ENCODE results near the gene ZNHIT2. TPM values are rescaled to one million over a fixed set of nuclear protein-coding genes. Genes with fewer than 3 reads are reported as not detected.

The ZNHIT2 gene
- total RNA-seq, 1 donor from 2014 or later, result 11.4 TPM

- peaks cover 3% of the 10 kb centered on the region for H3K36me3 Mint-ChIP-seq
- DNase-seq (ENCODE audit: extremely low spot score, unreplicated experiment), result no peak
Observed at GRCh38 chr11:65072631-65072966, 44.9 kb downstream of the ZNHIT2 start.

GRCh38 chr11:65071907-65072630 lies 45.4 kb downstream of the ZNHIT2 start:
- Mint-ChIP-seq H3K27me3 (no peaks in the 10 kb centered on the region), H3K9me3 (no peaks in the 10 kb centered on the region), H3K36me3 (peaks cover 3% of the 10 kb centered on the region), H3K27ac (no peak overlapping the region), H3K4me3 (no peak overlapping the region), H3K4me1 (ENCODE audit: unreplicated experiment) (no peaks in the 10 kb centered on the region)
- no peak for TF ChIP-seq CTCF (conservative IDR thresholded peaks at IDR 0.05)
- DNase-seq (ENCODE audit: extremely low spot score, unreplicated experiment), result no peak

More at GRCh38 chr11:65072631-65072966, 44.9 kb downstream of the ZNHIT2 start:
- H3K9me3 Mint-ChIP-seq, result no peaks in the 10 kb centered on the region
- no peaks in the 10 kb centered on the region for H3K27me3 Mint-ChIP-seq
- H3K4me3 Mint-ChIP-seq, result no peak overlapping the region
- no peaks in the 10 kb centered on the region for H3K4me1 Mint-ChIP-seq (ENCODE audit: unreplicated experiment)
- no peak for TF ChIP-seq CTCF (conservative IDR thresholded peaks at IDR 0.05)
- no peak overlapping the region for H3K27ac Mint-ChIP-seq

- Mint-ChIP-seq H3K4me1 (ENCODE audit: unreplicated experiment) (no peaks in the 10 kb centered on the region), H3K27ac (no peak overlapping the region), H3K27me3 (no peaks in the 10 kb centered on the region), H3K4me3 (no peak overlapping the region), H3K36me3 (no peaks in the 10 kb centered on the region), H3K9me3 (no peaks in the 10 kb centered on the region)
- no peak for TF ChIP-seq CTCF (conservative IDR thresholded peaks at IDR 0.05)
- no peak for DNase-seq (ENCODE audit: extremely low spot score, unreplicated experiment)
Observed at GRCh38 chr11:65069217-65069616, 48.3 kb downstream of the ZNHIT2 start.

GRCh38 chr11:65067446-65067845 lies 50.1 kb downstream of the ZNHIT2 start:
- H3K4me1 Mint-ChIP-seq (ENCODE audit: unreplicated experiment), result no peaks in the 10 kb centered on the region
- H3K27me3 Mint-ChIP-seq, result no peaks in the 10 kb centered on the region
- no peak overlapping the region for H3K27ac Mint-ChIP-seq
- H3K9me3 Mint-ChIP-seq, result no peaks in the 10 kb centered on the region
- no peak overlapping the region for H3K4me3 Mint-ChIP-seq
- TF ChIP-seq CTCF (conservative IDR thresholded peaks at IDR 0.05), result no peak
- H3K36me3 Mint-ChIP-seq, result no peaks in the 10 kb centered on the region
- DNase-seq (ENCODE audit: extremely low spot score, unreplicated experiment), result no peak

GRCh38 chr11:65066805-65067291 lies 50.7 kb downstream of the ZNHIT2 start:
- DNase-seq (ENCODE audit: extremely low spot score, unreplicated experiment), result no peak
- no peak overlapping the region for H3K4me3 Mint-ChIP-seq
- no peaks in the 10 kb centered on the region for H3K9me3 Mint-ChIP-seq
- H3K27me3 Mint-ChIP-seq, result no peaks in the 10 kb centered on the region
- no peak overlapping the region for H3K27ac Mint-ChIP-seq
- H3K4me1 Mint-ChIP-seq (ENCODE audit: unreplicated experiment), result no peaks in the 10 kb centered on the region
- no peaks in the 10 kb centered on the region for H3K36me3 Mint-ChIP-seq
- TF ChIP-seq CTCF (conservative IDR thresholded peaks at IDR 0.05), result no peak

Small RNA genes within 50 kb of the gene (microRNA-seq; reads per million reads assigned to microRNA genes)
- 0.83 reads per million for gene MIR6751

Other genes starting within 250 kb of the ZNHIT2 start
- gene EHD1, start 239.1 kb downstream of the ZNHIT2 start, total RNA-seq (ENCODE audit: low replicate concordance), result 86.6 and 121 TPM in 2 replicates
- 26.8 and 30.8 TPM in 2 replicates for gene ATG2A, start 200.5 kb downstream of the ZNHIT2 start, total RNA-seq (ENCODE audit: low replicate concordance)
- 14.8 and 19.4 TPM in 2 replicates for gene PPP2R5B, start 193.0 kb downstream of the ZNHIT2 start, total RNA-seq (ENCODE audit: low replicate concordance)
- 0.85 TPM in 1 of 2 replicates, not detected in the other for gene GPHA2, start 181.8 kb downstream of the ZNHIT2 start, total RNA-seq (ENCODE audit: low replicate concordance)
- gene MAJIN, start 145.6 kb downstream of the ZNHIT2 start, total RNA-seq (ENCODE audit: low replicate concordance), result not detected in 2 replicates
- gene BATF2, start 120.7 kb downstream of the ZNHIT2 start, total RNA-seq (ENCODE audit: low replicate concordance), result 1.0 TPM in 2 replicates
- 63.0 and 65.8 TPM in 2 replicates for gene ARL2, start 103.5 kb downstream of the ZNHIT2 start, total RNA-seq (ENCODE audit: low replicate concordance)
- 21.3 and 25.3 TPM in 2 replicates for gene SNX15, start 90.3 kb downstream of the ZNHIT2 start, total RNA-seq (ENCODE audit: low replicate concordance)
- 16.7 and 21.9 TPM in 2 replicates for gene SAC3D1, start 76.5 kb downstream of the ZNHIT2 start, total RNA-seq (ENCODE audit: low replicate concordance)
- gene NAALADL1, start 59.1 kb downstream of the ZNHIT2 start, total RNA-seq (ENCODE audit: low replicate concordance), result 1.2 and 4.3 TPM in 2 replicates
- 18.7 and 39.3 TPM in 2 replicates for gene CDCA5, start 33.7 kb downstream of the ZNHIT2 start, total RNA-seq (ENCODE audit: low replicate concordance)
- gene ZFPL1, start 33.5 kb downstream of the ZNHIT2 start, total RNA-seq (ENCODE audit: low replicate concordance), result 35.9 and 49.1 TPM in 2 replicates
- 96.3 and 104 TPM in 2 replicates for gene VPS51, start 21.5 kb downstream of the ZNHIT2 start, total RNA-seq (ENCODE audit: low replicate concordance)
- 52.2 and 61.3 TPM in 2 replicates for gene TM7SF2, start 5.8 kb downstream of the ZNHIT2 start, total RNA-seq (ENCODE audit: low replicate concordance)
- gene FAU, start 4.4 kb upstream of the ZNHIT2 start, total RNA-seq (ENCODE audit: low replicate concordance), result 758 and 795 TPM in 2 replicates
- 49.1 and 54.8 TPM in 2 replicates for gene MRPL49, start 4.6 kb upstream of the ZNHIT2 start, total RNA-seq (ENCODE audit: low replicate concordance)
- gene SYVN1, start 16.8 kb upstream of the ZNHIT2 start, total RNA-seq (ENCODE audit: low replicate concordance), result 48.6 and 50.6 TPM in 2 replicates
- not detected in 2 replicates for gene SPDYC, start 52.5 kb upstream of the ZNHIT2 start, total RNA-seq (ENCODE audit: low replicate concordance)
- gene CAPN1, start 64.2 kb upstream of the ZNHIT2 start, total RNA-seq (ENCODE audit: low replicate concordance), result 225 and 505 TPM in 2 replicates
- gene POLA2, start 144.3 kb upstream of the ZNHIT2 start, total RNA-seq (ENCODE audit: low replicate concordance), result 18.4 and 32.4 TPM in 2 replicates
- gene CDC42EP2, start 197.2 kb upstream of the ZNHIT2 start, total RNA-seq (ENCODE audit: low replicate concordance), result 9.4 and 12.9 TPM in 2 replicates
- gene DPF2, start 216.2 kb upstream of the ZNHIT2 start, total RNA-seq (ENCODE audit: low replicate concordance), result 64.7 and 85.5 TPM in 2 replicates
- gene TIGD3, start 237.1 kb upstream of the ZNHIT2 start, total RNA-seq (ENCODE audit: low replicate concordance), result 1.2 and 1.3 TPM in 2 replicates

All from type B pancreatic cell (in vitro differentiated cells).